ENCODE results near the gene TLE5.

DNA sequence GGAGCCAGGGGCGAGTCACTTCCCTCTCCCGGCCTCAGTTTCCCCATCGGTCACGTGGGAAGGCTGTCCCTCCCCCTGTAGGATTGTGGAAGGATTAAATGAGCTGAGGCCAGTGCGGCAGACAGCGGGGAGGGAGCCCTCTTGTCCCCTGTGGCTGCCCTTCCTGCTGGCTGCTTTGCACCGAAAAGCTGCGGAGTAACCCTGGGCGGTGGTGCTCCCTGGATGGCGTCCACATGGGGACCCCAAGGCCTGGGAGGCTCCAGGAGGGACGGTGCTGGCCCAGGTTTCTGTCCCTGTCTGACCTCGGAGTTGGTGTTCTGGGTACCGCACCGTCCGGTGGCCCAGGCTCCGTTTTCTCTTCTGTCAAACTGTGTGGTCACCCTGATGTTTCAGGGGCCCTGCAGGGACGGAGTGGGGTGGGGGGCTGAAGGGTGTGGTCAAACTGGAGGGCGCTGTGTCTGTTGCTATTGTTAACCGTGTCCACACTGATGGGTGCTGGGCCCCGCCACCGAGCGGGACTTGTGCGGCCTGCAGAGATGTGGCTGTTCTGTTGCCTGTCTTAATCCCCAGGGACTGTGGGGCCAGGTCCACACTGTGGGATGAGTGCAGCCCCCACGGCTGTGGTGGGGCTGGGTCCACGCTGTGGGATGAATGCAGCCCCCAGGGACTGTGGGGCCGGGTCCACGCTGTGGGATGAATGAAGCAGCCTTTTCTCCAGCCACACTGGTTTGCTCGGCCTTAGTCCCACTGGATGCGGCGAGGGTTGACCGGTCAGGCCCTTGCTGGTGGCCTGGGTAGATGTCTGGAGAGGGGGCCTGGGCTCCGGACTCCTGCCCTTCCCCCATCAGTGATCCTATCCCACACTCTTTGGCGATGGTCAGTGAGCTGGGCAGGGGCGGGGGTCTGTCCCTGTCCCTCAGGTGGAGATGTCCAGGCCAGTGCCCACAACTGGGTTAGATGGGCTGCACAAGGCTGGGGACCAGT lies 38.7 kb upstream of the TLE5 start:
- TF ChIP-seq ZNF274 (IDR thresholded peaks at IDR 0.05; ENCODE audit: insufficient read depth, insufficient read length), result no peak
- no peak for TF ChIP-seq EP300 (IDR thresholded peaks at IDR 0.05; ENCODE audit: borderline replicate concordance in 1 of 2, control insufficient read depth in 1 of 2, low read depth in 2 of 2, low read length in 2 of 2)
- TF ChIP-seq BRCA1 (IDR thresholded peaks at IDR 0.05; ENCODE audit: low read depth, low read length), result no peak
- no peak for TF ChIP-seq POLR2A (IDR thresholded peaks at IDR 0.05; ENCODE audit: low read depth, low read length)
- TF ChIP-seq, protein P1, sequence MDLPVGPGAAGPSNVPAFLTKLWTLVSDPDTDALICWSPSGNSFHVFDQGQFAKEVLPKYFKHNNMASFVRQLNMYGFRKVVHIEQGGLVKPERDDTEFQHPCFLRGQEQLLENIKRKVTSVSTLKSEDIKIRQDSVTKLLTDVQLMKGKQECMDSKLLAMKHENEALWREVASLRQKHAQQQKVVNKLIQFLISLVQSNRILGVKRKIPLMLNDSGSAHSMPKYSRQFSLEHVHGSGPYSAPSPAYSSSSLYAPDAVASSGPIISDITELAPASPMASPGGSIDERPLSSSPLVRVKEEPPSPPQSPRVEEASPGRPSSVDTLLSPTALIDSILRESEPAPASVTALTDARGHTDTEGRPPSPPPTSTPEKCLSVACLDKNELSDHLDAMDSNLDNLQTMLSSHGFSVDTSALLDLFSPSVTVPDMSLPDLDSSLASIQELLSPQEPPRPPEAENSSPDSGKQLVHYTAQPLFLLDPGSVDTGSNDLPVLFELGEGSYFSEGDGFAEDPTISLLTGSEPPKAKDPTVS (IDR thresholded peaks at IDR 0.05; ENCODE audit: low read depth, low read length), result no peak
- TF ChIP-seq KDM1A (IDR thresholded peaks at IDR 0.05; ENCODE audit: borderline replicate concordance), result no peak
- TF ChIP-seq NFIC (IDR thresholded peaks at IDR 0.05; ENCODE audit: low read depth, low read length), result no peak
- no peak for TF ChIP-seq EZH2 (IDR thresholded peaks at IDR 0.05; ENCODE audit: borderline replicate concordance, control insufficient read depth, low read depth, low read length)
- TF ChIP-seq CTCF (IDR thresholded peaks at IDR 0.05 in 2 of 3, conservative IDR thresholded peaks at IDR 0.05 in 1 of 3; ENCODE audit: control insufficient read depth in 2 of 3, extremely low read depth in 1 of 3, insufficient read depth in 1 of 3, low read depth in 3 of 3, low read length in 3 of 3), result no peak
- TF ChIP-seq ASH2L (IDR thresholded peaks at IDR 0.05; ENCODE audit: borderline replicate concordance, low read depth), result no peak
- no peak for TF ChIP-seq REST (IDR thresholded peaks at IDR 0.05; ENCODE audit: low read depth, low read length)
- no peak for TF ChIP-seq BACH1 (IDR thresholded peaks at IDR 0.05; ENCODE audit: borderline replicate concordance)

Data from GM12878 (cell line).